GM13977 (cell line): ENCODE data around the gene VPS13C.

Experiments
- DNase-seq: peaks from one replicate; pipeline ENCODE4 v3.0.0; 2012; ENCODE audit warnings: low spot score
- in situ Hi-C: fragments of 300-500 bp; cut with MboI; formaldehyde crosslinking; loops from one replicate; pipeline ENCODE4 v1.12.0; 2022; ENCODE audit warnings: low sequenced_read_pairs, low pct_unique_long_range_greater_than_20kb, mixed read lengths, inconsistent platforms; ENCODE audit not compliant: unreplicated experiment
- TF ChIP-seq, protein P1 (sequence below): IDR thresholded peaks from 2 replicates; pipeline ENCODE4 v1.5.1; 2012; ENCODE audit warnings: mild to moderate bottlenecking, control low read depth; ENCODE audit not compliant: insufficient read depth; ENCODE audit errors: extremely low read depth, missing control alignments

The VPS13C gene

DNA sequence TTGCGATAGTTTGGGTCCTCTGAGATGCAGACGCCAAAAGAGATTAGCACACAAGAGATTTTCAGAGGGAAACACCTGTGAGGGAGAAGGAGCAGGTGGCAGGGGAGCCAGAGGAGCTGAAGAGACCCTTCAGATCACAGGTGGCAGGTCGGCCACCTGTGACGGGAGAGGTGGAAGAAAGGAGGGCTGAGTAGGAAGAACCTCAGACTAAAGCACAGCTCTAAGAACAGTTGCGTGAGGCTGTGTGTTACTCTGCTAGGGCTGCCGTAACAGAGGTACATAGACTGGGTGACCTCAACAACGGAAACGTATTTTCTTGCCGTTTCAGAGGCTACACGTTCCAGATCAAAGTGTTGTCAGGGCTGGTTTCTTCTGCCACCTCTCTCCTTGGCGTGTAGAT, 45.0 kb upstream of the VPS13C start:
- in situ Hi-C loops: no loop called here
- TF ChIP-seq, protein P1, sequence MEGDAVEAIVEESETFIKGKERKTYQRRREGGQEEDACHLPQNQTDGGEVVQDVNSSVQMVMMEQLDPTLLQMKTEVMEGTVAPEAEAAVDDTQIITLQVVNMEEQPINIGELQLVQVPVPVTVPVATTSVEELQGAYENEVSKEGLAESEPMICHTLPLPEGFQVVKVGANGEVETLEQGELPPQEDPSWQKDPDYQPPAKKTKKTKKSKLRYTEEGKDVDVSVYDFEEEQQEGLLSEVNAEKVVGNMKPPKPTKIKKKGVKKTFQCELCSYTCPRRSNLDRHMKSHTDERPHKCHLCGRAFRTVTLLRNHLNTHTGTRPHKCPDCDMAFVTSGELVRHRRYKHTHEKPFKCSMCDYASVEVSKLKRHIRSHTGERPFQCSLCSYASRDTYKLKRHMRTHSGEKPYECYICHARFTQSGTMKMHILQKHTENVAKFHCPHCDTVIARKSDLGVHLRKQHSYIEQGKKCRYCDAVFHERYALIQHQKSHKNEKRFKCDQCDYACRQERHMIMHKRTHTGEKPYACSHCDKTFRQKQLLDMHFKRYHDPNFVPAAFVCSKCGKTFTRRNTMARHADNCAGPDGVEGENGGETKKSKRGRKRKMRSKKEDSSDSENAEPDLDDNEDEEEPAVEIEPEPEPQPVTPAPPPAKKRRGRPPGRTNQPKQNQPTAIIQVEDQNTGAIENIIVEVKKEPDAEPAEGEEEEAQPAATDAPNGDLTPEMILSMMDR: no peak
- DNase-seq: no peak

DNA sequence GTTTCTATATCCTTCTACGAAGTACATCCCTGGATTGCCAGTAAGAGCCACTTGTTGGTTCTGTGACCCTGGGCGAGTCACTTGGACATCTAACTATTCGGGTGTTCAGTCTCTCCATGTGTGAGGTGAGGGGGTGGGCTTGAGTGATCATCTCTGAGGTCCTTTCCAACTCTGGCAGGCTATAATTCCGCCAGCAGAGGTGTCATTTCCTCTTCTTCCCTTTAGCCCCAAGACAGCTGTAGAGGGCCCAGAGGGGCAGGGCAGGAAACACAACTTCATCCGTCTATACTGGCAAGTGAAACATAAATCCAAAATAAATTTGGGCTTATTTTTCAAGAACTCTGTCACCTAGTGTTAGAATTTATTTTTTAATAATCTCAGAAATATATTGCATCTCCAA, 44.6 kb upstream of the VPS13C start:
- TF ChIP-seq, protein P1: no peak
- DNase-seq: no peak
- in situ Hi-C loops: no loop called here

DNA sequence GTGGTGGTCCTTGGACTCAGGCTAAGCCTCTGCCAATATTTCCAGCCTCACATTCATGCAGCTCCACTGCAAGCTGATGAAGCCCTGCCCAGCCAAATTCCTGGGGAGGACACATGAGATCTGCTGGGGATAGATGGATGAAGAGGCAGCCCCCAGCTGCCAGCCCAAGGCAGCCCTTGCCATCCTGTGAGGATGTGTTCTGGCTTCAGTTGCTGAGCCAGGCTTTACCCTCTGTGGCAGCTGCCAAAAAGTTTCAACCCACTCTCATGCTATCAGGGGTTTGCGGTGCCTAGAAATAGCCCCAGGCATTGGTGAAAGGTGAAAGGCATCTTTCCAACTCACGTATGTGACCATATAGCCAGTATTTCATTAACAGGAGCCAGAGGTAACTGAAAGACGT, 44.2 kb upstream of the VPS13C start:
- in situ Hi-C loops: no loop called here
- no peak for DNase-seq
- TF ChIP-seq, protein P1: no peak

DNA sequence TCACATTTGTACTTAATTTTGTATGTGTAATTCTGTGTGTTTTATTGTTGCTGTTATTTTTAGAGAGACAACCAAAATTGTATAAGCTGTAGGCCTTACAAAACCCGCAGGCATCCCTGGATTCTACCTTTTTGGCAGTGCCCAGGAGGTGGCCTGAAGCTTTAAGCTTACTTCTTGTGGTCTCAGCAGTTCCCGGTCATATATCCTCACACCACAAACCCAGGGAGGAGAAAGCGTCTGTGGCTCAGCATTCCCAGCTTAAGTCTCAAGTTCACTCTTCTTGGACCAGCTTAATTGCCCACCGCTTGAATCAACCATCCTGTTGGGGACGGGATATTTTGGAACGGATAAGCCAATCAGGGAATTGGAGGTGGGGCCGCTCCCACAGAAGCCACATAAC, 43.2 kb upstream of the VPS13C start:
- in situ Hi-C loops: no loop called here
- no peak for DNase-seq
- TF ChIP-seq, protein P1: no peak

DNA sequence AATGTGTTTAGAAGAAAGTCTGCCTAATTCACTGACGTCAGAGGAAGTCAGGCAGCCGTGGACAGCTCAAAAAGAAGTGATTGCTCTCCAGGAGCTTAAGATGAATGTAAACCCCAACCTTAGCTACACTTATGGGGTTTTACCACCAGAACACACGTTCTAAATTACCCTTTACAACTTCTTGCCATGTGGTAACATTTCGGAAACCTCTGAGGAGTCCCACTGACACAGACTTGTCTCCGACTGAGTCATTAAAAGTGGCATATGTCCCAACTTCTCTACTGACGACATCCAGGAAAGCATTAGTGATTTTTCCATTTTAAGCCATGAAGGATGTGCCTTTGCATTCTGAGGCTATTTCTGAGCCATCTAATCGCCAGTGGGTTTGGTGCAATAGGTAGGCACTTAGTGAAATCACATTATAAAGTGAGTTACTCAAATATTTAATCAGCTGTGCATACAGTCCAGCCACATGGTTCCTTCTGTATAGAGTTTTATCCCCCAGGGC, 38.9 kb upstream of the VPS13C start:
- TF ChIP-seq, protein P1: no peak
- in situ Hi-C loops: no loop called here
- no peak for DNase-seq

DNA sequence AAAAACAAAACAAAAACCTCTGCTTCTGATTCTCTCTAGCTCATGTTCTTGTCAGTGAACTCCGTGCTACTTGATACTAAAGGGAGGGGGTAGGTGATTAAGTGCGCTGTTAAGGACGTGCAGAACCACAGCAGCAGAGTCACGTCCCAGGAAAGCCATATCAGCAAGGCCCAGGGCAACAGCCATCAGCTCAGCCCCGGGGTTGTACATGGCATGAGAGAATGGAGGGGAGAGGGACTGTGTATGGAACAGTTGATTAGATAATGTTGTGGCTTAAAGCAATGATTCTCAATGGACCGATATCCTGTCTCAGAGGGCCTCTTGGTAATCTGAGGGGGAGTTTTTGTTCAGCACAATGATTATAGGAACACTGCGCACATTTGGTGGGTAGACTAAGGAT, 34.1 kb upstream of the VPS13C start:
- in situ Hi-C loops: no loop called here
- no peak for DNase-seq
- TF ChIP-seq, protein P1: no peak

DNA sequence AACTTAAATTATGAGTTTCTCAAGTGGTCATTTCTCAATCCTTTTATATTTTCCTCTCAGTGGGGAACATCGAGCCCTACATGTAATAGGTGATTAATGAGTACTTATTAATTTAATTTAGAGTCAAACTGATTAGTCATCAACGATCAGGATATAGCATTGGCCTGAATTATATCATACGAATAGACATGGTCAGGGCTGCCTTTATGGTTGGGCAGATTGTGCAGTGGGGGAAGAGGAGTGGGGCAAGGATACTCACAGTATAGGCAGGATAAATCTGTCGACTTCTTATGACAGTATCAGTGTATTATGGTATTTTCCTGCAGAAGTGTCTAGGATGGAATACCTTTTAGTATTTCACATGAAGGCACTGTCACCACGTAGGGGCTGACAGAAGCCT, 33.6 kb upstream of the VPS13C start:
- TF ChIP-seq, protein P1: no peak
- no peak for DNase-seq

More for the DNA sequence above, 33.6 kb upstream of the VPS13C start:
- in situ Hi-C loops: no loop called here
